Left renal pelvis (tissue), 4 donors: ENCODE measurements around the gene FUT7. TPM values are rescaled to one million over a fixed set of nuclear protein-coding genes. Genes with fewer than 3 reads are reported as not detected.
"Not testable (repeated sequence)": the region's sequence is repeated elsewhere in the genome, so short reads cannot be mapped to it uniquely, and the experiment has no call there.

Source experiments
- DNase-seq, 4 donors: peaks; one replicate each; pipeline ENCODE4 v3.0.0-alpha.2; 2013; ENCODE audit warnings: low read depth in 4 of 4, low spot score in 3 of 4
- polyA plus RNA-seq, 4 donors: library from polyadenylated mRNA; unstranded; fragments of 120-200 nt; gene quantifications; one replicate each; pipeline ENCODE4 v1.2.1, GENCODE V29; 2013; ENCODE audit not compliant: insufficient read length in 4 of 4

The FUT7 gene
- polyA plus RNA-seq, 4 donors = not detected

DNA sequence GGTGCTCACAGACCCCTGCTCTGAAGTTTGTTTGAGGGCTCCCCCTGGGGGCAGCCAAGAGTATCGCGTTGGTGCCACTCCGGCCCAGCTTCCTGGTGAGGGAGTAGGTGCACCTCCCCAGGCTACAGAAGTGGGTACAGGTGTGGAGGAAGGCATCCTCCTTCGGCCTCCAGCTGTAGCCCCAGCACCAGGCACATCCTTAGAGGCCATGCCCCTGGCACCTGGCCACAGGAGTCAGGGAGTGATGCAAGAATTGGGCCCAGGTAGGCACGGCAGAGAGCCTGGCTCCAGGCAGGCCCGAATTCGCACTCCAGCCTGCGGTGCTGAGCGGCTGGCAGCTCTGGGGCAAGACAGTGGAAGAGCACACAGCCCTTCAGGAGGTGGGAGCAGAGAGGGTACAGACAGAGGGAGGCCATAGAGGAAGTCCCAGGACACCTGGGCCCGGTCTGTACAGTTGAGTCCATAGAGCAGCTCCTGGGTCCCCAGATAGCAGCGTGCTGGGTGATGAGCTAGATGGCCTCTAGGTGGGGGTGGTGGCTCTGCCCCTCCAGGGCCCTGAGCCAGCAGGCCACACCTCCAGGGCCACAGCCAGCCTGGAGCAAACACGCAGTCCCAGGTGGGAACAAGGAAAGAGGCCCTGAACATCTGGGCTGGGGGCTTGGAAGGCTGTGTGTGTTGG, 36.1 kb upstream of the FUT7 start:
- DNase-seq = no peak

DNA sequence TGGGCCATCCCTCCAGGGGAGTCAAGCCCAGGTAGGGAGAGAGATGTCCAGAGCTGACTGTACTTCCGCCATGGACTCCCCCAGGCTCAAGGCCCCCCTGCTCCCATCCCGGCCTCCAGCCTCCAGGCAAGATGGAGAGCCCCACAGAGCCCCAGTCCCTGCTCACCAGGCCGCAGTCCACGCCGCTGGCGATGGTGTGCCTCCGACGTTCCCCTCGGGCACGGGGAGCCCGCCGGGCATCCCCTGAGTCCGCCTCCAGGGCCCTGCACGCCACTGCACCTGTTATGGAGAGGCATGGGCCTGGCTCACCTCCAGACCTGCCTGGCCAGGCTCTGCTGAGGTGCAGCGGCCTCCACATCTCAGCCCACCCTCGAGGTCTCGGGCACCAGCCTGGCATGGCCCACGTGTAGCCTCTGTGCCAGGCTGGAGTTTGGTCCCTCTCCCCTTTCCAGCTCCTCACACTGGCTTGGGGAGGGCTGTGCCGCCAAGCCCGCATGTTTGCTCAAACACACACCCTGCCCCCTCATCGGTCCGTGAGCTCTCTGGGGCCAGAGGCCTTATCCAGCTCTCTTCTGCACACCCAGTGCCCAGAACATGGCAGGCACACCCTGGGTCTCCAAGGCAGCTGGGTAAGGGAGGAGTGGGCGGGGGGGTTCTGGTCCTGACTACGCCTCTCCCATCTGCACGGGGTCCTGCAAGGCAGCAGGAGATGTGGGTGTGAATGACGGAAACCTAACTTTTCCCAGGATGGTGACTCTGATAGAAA, 34.4 kb upstream of the FUT7 start:
- no peak for DNase-seq

DNA sequence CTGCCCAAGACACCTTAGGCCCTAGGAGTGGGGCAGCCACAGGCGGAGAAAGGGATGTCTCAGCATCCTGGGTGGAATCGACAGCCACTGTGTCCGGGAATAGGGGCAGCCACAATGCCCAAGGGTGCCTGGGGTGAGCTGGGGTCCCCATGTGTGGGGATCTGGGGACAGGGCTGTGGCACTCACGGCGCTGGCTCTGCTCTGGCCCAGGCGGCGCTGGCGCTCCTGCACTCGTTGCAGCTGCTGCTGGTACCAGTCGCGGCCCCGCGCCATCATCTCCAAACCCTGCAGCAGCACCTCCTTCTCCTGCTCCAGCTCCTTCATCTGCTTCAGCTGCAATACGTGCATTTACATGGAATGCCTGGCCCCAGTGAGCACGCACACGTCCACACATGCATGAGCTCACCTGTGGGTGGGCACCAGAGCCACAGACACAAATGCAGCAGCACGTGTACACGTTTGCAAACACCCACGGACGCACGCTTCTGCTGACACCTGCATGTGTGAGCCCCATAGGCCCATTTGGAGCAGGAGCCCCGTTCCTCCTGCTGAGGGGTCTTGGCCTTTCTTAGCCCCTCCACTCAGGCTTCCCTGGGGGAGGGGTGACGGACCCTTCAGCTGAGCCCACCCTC, 33.6 kb upstream of the FUT7 start:
- no peak for DNase-seq

DNA sequence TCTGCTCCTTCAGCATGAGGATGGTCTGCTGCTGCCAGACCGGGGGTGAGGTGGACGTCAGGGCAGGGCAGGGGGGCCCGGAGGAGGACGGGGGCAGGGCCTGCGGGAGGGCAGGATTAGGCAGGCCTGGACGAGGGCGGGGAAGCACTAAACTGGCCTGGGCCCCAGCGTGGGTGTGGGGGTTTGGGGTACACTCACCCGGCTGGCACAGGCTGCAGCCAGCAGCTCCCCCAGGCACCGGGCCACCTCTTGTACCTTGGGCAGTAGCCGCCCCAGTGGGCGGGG, 32.9 kb upstream of the FUT7 start:
- DNase-seq = no peak

DNA sequence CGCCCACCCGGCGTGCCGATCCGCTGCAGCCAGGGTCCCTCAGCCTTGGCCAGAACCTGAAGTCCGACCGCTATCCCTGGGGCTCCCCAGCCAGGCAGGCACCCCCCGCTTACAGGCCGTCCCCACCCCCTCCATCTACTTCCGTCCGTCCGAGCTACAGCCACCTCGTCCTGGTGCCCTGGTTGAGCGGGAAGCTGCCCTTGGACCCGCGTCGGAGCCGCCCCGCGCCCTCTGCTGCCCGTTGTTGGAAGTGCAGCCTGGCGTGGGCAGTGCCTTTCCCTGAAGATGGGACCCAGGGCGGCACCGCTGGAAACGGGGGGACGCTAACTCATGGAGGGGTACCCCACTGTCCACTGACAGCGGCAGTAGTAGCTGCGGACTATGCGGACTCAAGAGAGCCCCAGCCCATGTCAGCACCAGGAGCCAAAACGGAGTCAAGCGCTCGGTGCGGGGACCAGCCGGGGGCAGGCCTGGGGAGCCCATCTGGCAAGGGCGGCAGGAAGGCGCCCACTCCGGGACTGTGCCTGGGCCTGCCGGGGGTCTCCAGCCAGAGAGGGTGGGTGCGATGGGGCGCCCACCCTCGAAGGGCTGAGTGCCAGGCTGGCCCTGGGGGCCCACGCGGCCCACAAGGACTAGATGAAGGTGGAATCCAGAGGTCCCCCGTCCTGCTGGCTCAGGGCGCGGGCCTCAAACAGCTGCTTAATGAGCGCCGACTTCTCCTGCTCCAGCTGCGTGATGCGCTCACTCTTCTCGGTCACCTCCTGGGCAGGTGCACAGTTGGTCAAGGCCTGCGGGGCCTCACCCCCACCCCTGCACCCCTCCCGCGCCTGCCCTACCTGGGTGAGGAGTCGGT, 32.4 kb upstream of the FUT7 start:
- no peak for DNase-seq

DNA sequence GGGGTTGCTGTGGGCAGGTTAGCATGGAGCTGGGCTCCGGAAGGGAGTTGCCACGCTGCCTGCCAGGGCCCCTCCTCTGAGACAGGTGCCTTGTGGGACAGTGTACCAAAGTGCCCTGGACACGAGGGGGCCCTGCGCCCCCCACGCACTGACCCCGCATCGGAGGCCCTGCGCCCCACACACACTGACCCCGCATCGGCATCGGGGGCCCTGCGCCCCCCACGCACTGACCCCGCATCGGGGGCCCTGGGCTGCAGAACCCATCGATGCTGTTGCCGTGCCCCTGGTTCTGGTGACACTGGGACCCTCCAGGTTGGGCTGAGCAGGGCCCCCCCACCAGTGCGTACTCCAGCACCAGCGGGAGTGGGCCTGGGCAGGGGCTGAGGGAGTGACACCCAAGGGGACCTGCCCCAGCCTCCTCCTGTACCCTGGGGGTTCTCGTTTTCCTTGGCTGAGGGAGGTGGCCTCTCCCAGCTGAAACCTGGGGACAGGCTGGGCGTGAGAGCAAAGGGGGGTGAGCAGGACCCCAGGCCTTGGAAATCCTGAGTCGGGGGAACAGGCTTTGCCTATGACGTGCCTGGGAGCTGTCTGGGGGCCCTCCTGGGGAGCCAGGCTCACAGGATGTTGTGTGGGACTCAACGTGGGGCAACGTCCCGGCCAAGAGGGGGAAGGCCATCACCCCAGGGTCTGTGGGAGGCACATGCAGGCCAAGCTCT, 31.6 kb upstream of the FUT7 start:
- DNase-seq = no peak

DNA sequence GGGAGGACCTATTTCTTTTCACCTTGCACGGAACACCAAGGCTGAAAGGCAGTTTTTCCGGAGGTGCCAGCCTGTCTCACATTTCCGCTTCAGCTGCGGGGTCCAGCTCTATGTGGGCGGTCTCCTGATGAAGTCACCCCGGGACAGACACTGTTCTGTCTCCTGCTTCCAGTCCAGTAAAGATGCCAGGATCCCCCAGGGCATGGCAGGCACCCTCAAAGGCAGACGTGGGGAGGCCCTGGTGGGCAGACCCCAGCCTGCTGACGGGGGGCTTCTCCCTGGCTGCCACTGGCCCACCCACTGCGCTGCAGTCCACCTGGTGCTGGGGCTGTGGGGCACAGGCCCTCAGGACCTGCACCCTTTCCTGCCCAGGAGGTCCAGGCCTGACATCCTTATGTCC, 30.9 kb upstream of the FUT7 start:
- DNase-seq = not testable (repeated sequence)

DNA sequence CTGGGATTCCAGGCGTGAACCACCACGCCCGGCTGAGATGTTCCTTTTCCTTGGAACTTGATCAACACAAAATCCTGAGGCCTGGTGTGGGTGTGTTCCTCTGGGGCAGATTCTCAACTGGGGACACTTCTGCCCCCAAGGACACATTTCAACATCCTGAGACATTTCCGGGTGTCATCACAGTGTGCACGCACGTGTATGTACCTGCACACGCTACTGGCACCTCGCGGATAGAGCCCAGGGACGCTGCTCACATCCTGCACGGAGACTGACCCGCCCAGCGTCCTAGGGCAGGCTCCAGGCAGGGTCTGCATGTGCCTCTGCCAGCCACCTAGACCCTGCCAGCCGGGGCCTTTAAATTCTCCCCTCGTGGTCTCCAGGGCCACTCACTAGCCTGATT, 30.5 kb upstream of the FUT7 start:
- no peak for DNase-seq

DNA sequence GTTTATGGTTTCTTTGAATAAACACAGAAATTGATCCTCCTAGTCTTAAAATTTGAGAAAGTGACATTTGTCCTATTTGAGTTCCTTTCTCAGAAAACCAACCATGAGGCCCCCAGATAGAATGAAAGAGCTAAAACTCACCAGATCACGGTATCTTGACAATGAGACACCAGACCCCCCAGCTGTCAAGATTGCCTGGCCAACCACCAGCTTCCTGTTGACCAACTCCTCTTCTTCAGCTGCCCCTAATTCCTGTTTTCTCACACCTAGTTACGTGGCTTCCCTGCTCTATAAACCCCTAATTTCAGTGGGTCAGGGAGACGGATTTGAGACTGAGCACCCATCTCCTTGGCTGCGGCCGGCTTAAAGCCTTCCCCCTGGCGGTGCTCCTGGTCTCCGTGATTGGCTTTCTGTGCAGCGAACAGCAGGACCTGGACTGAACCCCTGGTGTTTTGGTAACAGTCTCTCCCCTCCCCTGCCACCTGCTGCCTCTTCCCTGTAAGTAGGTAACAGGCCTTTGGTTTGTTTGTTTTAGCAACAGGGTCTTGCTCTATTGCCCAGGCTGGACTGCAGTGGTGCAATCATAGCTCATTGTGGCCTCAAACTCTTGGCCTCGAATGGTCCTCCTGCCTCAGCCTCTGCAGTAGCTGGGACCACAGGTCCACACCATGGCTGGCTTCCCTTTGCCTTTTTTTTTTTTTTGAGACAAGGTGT, 26.8 kb upstream of the FUT7 start:
- DNase-seq = no peak

DNA sequence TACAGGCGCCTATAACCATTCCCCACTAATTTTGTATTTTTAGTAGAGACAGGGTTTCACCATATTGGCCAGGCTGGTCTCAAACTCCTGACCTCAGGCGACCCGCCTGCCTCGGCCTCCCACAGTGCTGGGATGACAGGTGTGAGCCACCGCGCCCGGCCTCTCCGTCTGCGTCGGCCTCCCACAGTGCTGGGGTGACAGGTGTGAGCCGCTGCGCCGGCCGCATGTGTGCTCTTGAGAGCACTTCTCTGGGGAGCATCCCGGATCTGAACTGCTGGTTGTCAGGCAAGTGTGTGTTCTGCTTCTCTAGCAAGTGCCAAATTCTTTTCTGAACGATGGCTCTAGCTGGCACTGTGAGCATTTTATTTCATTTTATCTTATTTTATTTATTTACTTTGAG, 25.7 kb upstream of the FUT7 start:
- no peak for DNase-seq

DNA sequence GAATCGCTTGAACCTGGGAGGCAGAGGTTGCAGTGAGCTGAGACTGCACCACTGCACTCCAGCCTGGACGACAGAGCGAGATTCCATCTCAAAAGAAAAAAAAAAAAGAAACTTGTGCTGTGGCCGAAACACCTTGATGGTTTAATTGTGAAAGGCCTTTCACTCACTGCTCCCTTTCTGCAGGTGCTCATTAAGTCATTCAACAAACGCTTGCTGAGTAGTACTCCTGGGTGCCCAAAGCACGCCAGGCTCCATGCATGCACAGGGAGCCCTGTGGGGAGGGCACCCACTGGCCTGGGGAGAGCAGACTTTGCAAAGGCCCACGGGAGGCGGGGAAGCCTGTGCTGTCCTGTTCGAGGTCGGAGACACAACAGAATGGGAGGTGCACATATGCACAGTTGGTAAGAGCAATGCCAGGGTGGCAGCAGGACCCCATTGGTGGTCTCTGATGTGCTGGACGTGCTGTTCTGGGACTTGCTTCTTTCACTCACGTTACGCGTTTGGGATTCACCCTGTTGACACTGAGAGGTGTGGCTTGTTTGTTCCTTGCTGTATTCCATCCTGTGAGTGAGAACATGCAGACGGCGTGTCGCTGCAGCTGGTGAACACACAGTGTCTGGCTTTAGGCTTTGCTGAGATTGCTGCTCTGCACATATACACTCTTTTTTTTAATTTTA, 25.0 kb upstream of the FUT7 start:
- no peak for DNase-seq

DNA sequence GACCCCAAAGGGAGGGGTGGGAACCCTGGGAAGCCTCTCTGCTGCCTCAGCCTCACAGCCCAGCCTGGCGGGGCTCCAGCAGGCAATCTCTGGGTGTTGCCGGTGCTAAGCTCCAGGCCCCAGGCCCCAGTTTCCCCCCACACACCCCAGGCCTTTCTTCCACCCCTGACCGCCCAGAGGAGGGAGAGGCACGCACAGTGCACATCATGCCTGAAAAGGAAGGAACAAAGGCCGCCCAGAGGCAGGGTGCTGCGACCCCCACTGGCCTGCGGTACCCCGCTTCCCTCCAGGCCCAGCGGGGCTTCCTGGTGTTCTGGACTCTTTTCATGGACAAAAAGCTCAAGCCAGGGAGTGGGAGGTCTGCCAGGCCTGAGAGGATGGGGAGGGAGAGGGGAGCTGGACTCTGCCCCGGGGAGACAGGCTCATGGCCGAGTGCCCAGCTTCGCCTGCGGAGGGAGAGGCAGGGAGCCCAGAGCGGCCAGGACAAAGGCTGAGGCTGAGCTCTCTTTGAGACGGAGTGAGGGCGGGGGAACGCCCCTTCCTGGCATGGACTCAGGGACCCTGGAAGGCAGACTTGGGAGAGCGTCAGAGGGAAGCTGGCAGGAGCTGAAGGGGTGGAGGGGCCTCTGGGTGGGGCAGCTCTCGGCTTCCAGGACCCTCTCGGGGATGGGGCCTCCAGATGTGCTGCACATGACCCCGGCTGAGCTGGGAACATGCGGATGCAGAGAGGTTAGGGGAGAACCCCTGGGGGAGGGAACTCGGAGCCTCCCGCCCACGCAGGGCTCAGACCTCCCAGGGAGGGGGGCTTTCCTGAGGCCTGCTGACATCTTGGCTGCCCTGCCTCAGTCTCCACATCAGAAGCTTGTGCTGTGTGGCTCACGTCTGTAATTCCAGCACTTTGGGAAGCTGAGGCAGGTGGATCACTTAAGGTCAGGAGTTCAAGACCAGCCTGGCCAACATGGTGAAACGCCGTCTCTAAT, 23.8 kb upstream of the FUT7 start:
- no peak for DNase-seq

DNA sequence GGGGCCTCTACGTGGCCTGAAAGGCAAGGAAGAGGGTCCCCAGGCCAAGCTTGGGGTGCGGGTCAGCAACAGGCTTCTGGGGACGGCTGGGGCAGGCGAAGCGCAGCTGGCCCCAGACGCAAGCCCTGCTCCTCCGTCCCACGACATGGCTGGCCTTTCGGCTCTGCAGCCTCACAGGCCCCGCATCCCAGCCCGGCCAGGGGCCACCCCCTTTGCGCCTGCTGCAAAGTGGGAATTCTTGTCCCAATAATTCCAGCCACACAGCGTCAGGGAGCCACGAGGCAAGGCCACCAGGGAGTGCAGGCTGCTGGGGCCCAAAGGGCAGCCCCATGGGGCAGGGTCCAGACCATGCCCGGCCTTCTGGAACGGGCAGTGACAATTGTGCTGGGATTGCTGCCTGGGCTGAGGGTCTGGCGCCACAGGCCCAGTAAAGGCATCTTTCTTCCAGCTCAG, 23.1 kb upstream of the FUT7 start:
- no peak for DNase-seq

DNA sequence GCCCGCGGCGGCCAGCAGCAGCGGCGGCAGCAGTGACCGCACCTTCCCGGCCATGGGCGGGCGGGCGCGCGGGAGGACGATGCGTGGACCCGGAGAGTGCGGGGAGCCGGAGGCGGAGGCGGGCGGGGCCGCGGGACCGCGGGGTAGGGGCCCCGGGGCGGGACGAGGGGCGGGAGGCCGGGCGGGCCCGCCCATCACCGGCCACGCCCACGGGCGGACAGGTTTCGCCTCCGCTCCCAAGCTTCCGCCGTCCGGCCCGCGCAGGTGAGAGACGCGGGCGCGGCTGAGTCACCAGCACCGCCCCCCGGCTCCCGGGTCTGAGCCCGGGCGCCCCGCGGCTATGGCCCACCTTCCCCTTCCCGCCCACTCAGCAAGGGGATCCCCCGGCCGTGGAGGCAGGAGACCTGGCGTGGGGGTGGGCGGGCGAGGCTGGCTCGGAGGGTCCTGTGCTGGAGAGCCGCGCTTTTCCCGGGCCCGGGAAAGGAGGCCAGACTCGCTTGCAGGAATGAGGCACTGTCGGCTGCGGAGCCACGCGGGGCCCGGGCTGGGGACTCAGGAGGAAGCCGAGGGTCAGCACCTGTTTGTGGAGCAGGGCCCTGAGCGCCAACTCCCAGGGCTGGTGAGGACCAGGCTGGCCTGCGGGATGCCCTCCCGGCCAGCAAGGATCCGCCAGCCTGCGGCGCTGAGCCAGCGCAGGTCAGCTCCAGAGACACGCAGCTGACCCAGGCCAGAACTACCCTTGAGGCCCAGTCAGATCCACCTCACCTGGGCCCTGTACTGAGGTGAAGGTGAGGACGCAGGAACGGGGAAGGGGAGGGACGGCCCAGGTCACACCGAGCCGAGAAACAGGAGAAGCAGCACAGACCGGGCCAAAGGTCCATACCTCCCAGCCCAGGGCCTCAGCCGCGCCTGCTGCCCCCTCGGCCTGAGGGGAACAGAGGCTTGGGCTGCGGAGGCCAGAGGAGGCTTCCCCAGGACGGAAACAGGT, 22.4 kb upstream of the FUT7 start, which contains the start of gene ENTPD2:
Gene ENTPD2, minus strand, starts transcription at position 118 of the 988 bp plus-strand sequence. Its CDS starts 64 bp downstream, at position 54.
- no peak for DNase-seq

DNA sequence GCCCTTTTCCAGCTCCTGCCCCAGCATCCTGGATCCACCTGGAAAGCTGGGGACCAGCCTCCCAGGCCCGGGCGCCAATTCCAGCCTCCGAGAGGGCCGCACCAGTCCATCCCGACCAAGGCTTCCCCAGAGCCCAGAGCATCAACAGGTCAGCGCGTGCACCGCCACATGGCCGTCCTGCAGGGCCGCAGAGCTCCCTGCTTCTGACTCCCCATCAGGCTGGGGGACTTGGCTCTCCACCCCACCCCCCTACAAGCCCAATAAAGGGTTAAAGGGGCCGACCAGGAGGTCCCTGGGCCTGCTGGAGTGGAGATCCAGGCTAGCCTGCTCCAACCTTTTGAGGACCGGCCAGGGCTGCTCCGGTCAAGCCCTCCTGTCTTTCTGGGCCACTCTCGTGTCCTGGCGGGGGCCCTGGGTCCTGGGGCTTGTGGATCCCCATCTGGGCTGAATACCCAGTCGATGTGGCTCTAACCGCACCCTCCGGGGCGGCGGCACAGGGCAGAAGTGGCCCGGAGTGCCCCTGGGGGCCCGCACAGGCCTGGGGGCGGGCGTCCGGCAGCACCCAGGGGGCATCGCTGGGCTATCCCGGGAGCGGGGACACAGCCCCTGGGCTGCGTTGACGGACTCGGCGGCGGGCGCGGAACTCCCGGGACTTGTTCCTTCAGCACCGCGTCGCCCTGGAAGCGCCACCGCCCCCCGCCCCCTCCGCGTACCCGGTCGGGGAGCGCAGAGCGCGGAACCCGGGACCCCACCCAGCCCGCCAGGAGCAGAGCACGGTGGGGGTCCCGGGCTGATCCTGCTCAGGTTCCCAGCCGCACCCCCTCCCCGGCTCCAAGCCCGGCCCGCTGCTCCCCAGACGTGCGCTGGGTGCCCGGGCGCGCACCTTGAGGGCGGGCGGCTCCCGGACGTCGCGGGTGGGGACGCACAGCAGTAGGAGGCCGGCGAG, 21.4 kb upstream of the FUT7 start:
- DNase-seq = no peak

DNA sequence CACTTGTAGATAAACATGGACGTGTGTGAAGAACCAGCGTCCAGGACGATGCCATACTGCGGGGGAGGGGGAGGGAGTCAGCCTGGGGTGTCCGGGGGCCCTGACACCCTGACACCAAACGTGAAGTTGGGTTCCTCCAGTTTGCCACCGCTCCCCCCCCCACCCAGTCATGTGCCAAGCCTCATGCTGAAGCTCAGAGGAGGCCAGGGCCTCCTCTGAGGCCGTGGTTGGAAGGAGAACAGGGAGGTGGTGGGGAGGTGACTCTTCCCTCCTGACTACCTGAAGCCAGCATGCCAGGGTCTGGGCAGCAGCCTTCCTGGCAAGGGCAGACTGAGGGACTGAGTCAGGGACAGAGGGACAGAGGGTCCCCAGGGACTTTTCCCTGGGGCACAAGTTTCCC, 20.4 kb upstream of the FUT7 start:
- DNase-seq = no peak
